GM12865 (cell line): ENCODE measurements around the gene BLOC1S4.

Source experiments
- DNase-seq: peaks from one replicate; pipeline ENCODE4 v3.0.0; 2010; ENCODE audit warnings: low read depth
- H3K4me3 ChIP-seq: 2 replicates; pipeline ENCODE4 v1.5.1; 2011; ENCODE audit warnings: mild to moderate bottlenecking, low read depth, low read length, control low read depth
- TF ChIP-seq, protein P1 (sequence below): IDR thresholded peaks from 2 replicates; pipeline ENCODE4 v1.5.1; 2011; ENCODE audit warnings: low read length, control low read depth, low read depth, inconsistent platforms; ENCODE audit not compliant: insufficient read depth; ENCODE audit errors: missing control alignments

The BLOC1S4 gene

DNA sequence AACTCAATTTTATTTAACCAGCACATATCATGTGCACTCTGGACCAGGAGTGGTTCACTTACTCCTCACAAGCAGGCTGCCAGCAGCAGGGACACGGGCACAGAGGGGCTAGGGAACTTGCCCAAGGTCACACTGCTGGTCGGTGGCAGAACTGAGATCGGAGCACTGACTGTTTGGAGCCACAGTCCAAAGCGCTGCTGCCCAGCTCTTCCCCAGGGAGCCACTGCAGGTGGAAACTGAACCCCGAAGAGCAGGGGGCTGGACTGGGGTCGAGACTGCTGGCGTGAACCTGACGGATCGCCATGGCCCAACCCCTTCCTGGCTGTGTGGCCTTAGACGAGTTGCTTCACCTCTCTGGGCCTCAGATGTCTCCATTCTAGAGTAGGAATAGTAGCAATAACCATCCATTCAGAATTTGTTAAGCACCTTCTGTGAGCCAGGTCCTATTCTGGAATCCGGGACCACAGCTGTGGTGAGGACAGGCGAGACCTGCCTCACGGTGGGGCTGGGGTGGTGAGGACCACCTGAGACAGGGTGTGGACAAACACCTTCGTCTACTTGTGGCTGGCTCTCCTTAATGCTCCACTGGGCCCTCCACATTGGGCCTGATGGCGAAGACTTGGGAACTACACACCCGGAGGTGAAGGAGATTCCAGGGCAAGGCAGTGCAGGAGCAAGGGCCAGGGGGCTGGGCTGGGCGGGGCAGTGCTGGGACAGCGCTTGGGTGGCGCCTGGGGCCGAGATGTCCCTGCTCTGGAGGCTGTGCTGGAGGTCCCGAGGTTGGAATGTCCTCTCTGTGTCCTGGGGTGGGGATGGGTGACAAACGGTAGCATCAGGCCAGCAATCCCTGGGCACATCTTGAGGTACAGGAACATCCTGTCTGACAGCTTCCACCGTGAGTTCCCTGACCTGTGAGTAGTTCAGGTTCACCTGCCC lies 34.6 kb downstream of the BLOC1S4 start:
- no peak overlapping the region for H3K4me3 ChIP-seq
- DNase-seq, result no peak
- TF ChIP-seq, protein P1, sequence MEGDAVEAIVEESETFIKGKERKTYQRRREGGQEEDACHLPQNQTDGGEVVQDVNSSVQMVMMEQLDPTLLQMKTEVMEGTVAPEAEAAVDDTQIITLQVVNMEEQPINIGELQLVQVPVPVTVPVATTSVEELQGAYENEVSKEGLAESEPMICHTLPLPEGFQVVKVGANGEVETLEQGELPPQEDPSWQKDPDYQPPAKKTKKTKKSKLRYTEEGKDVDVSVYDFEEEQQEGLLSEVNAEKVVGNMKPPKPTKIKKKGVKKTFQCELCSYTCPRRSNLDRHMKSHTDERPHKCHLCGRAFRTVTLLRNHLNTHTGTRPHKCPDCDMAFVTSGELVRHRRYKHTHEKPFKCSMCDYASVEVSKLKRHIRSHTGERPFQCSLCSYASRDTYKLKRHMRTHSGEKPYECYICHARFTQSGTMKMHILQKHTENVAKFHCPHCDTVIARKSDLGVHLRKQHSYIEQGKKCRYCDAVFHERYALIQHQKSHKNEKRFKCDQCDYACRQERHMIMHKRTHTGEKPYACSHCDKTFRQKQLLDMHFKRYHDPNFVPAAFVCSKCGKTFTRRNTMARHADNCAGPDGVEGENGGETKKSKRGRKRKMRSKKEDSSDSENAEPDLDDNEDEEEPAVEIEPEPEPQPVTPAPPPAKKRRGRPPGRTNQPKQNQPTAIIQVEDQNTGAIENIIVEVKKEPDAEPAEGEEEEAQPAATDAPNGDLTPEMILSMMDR, result no peak

DNA sequence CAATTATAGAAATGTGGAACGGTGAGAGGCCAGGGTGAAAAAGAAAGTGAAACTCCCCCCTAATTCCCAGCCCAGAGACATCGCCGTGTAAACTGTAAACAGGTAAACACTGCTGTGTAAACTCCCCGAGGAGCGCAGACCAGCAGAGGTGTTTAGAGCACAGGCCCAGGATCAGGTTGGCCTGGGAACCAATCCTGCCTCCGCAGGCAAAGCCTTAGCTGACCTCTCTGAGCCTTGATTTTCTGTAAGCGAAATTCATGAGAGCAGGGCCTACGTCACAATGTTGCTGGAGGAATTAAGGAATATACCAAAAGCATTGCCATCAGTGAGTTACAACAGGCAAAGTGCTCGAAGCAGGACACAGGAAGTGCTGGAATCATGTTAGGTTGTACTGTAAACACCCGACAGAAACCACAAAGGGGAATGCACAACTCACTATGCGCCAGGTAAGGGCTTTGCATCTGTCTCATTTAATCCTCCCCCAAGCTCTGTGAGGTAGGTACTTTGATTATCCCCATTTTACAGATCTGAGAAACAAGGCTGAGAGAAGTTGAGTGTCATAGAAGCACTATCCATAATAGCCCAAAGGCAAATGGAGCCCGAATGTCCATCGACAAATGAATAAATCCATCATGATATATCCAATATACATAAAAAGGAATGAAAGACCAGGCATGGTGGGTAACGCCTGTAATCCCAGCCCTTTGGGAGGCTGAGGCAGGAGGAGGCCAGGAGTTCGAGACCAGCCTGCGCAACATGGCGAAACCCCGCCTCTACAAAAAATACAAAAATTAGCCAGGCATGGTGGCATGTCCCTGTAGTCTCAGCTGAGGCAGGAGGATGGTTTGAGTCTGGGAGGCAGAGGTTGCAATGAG lies 35.9 kb downstream of the BLOC1S4 start:
- TF ChIP-seq, protein P1, result no peak
- no peak overlapping the region for H3K4me3 ChIP-seq
- DNase-seq, result no peak

DNA sequence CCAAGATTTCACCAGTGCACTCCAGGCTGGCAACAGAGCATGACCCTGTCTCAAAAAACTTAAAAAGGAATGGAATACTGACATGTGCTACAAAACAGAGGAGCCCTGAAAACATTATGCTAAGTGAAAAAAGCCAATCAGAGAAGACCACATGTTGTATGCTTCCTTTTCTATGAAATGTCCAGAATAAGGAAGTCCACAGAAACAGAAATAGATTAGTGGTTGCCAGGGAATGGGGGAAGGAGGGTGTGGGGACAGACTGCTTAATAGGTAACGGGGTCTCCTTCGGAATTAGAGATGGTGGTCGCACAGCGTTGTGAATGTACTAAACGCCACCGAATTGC lies 36.5 kb downstream of the BLOC1S4 start:
- no peak for DNase-seq
- H3K4me3 ChIP-seq, result no peak overlapping the region
- TF ChIP-seq, protein P1, result no peak

DNA sequence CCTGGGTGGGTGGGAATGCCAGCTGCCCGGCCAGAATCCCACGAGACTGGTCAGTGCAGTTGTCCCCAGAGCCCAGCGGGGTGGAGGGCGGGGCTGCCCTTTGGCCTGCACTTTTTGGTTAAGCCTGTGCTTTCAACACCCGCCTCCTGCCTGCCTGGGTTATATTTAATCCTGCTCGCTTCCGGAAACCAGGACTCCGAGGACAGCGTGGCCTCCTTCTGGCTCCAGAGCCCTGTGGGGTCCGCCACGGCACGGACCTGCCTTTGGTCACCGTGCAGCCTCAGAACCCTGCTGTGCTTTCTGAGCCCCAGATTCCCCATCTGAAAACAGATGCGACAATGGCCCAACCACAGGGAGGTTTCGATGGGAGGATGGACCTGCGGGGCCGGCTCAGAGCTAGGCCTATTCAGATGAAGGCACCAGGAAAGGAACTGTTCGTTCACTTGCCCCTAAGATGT lies 37.2 kb downstream of the BLOC1S4 start:
- TF ChIP-seq, protein P1, result no peak
- no peak for DNase-seq
- no peak overlapping the region for H3K4me3 ChIP-seq

DNA sequence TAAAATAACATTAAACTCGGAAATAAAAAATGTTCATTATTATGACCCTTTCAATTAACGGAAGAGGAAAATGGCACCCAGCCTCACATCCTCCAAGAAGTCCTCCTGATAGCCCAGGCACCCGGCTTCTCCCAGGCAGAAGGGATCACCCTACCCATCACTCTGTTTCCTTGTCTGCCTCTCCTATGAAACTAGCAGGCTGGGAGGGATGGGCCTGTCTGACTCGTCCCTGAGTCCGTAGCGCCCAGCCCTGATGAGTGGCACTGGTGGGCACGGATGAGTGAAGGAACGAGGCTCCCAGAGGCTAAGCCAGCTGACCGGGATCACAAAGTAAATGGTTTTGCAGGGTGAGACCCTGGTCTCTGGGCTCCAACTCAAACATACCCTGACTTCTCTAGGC lies 37.9 kb downstream of the BLOC1S4 start:
- no peak overlapping the region for H3K4me3 ChIP-seq
- TF ChIP-seq, protein P1, result no peak
- DNase-seq, result no peak

DNA sequence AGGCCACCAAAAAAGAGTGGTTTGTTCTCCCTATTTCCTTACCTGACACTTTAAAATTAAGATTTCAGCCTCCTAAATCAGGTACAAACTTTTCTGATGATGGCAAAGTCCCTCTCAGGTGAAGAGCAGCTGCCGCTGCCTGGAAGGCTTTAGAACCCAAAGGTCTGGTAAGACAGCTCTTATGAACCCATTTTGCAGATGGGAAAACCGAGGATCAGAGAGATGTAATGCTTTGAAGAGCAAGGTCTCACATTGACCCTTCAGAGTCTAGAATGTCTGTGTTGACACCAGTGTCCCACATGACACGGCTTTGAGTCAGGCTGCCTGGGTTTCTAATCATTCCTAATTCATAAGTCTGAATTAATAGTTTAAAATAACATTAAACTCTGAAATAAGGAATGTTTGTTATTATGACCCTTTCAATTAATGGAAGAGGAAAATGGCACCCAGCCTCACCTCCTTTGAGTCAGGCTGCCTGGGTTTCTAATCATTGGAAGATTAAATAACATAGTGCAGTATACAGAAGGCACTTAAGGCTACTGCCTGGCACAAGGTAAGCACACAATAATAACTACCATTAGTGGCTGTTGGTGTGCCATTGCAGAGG lies 38.6 kb downstream of the BLOC1S4 start:
- no peak for DNase-seq
- TF ChIP-seq, protein P1, result no peak
- no peak overlapping the region for H3K4me3 ChIP-seq
